GM12891 (cell line): ENCODE measurements around the gene ZDHHC22.

Source experiments
- DNase-seq: peaks from one replicate; pipeline ENCODE4 v3.0.0; 2011; ENCODE audit warnings: low spot score; ENCODE audit not compliant: insufficient read length
- FAIRE-seq: peaks from 2 replicates; lab custom pipeline; 2011; peaks lifted over from hg19 to GRCh38; lab: Jason Lieb, UNC
- PAX5 ChIP-seq: IDR thresholded peaks from 2 replicates; pipeline ENCODE4 v1.6.1; 2011; ENCODE audit warnings: low read length, moderate library complexity, mild to moderate bottlenecking; ENCODE audit not compliant: insufficient read depth, severe bottlenecking
- POLR2A ChIP-seq: IDR thresholded peaks from 2 replicates; pipeline ENCODE4 v1.6.1; 2011; ENCODE audit warnings: low read depth, low read length, control low read depth
- POLR2AphosphoS5 ChIP-seq: IDR thresholded peaks from 2 replicates; pipeline ENCODE4 v1.6.1; 2011; ENCODE audit warnings: low read depth, low read length, control low read depth
- POU2F2 ChIP-seq: IDR thresholded peaks from 2 replicates; pipeline ENCODE4 v1.6.1; 2011; ENCODE audit warnings: low read depth, mild to moderate bottlenecking, control low read depth, low read length, moderate library complexity
- SPI1 ChIP-seq: IDR thresholded peaks from 2 replicates; pipeline ENCODE4 v1.6.1; 2011; ENCODE audit warnings: low read depth, low read length, control low read depth
- TAF1 ChIP-seq: IDR thresholded peaks from 2 replicates; pipeline ENCODE4 v1.6.1; 2011; ENCODE audit warnings: low read depth, low read length, control low read depth

ZDHHC22 gene

GRCh38 chr14:77130386-77130785 is 11.2 kb downstream of the ZDHHC22 start:
- no peak for FAIRE-seq
- no peak for DNase-seq
- TF ChIP-seq POLR2AphosphoS5: no peak
- TF ChIP-seq TAF1: no peak
- TF ChIP-seq POU2F2: no peak
- TF ChIP-seq PAX5: no peak
- TF ChIP-seq POLR2A: no peak
- no peak for TF ChIP-seq SPI1

- DNase-seq (no peak), FAIRE-seq (no peak)
- TF ChIP-seq POLR2A: no peak
- TF ChIP-seq SPI1: no peak
- TF ChIP-seq TAF1: no peak
- TF ChIP-seq PAX5: no peak
- TF ChIP-seq POU2F2: no peak
- TF ChIP-seq POLR2AphosphoS5: no peak
Observed at GRCh38 chr14:77128414-77128891, 13.1 kb downstream of the ZDHHC22 start.

- FAIRE-seq (no peak), DNase-seq (no peak)
- no peak for TF ChIP-seq PAX5
- TF ChIP-seq SPI1: no peak
Observed at GRCh38 chr14:77126461-77126990, 15.1 kb downstream of the ZDHHC22 start.

GRCh38 chr14:77125823-77126325 is 15.7 kb downstream of the ZDHHC22 start:
- no peak for DNase-seq
- TF ChIP-seq POLR2A (no peak), SPI1 (no peak), POU2F2 (no peak)
- peak; percentile 55 for FAIRE-seq

GRCh38 chr14:77125281-77125801 is 16.2 kb downstream of the ZDHHC22 start:
- FAIRE-seq: peak; percentile 23
- no peak for DNase-seq

GRCh38 chr14:77124345-77125280 is 17.0 kb downstream of the ZDHHC22 start:
- TF ChIP-seq PAX5 (peak; percentile 26), POLR2A (0 out of 2 replicates have a peak, but pooled peaks have one; percentile 22), POLR2AphosphoS5 (no peak)
- FAIRE-seq: peak; percentile 91
- peak; percentile 78 for DNase-seq

More at GRCh38 chr14:77125281-77125801, 16.2 kb downstream of the ZDHHC22 start:
- TF ChIP-seq SPI1 (no peak), POU2F2 (no peak), PAX5 (no peak), POLR2A (no peak), POLR2AphosphoS5 (no peak), TAF1 (no peak)

- DNase-seq: no peak
- TF ChIP-seq POLR2A (no peak), SPI1 (no peak), POU2F2 (no peak), PAX5 (no peak), POLR2AphosphoS5 (no peak), TAF1 (no peak)
- FAIRE-seq: peak; percentile 87
Observed at GRCh38 chr14:77123381-77124325, 17.9 kb downstream of the ZDHHC22 start.

GRCh38 chr14:77122526-77123125 is 19.0 kb downstream of the ZDHHC22 start:
- TF ChIP-seq POLR2A (no peak), PAX5 (no peak), POLR2AphosphoS5 (no peak), POU2F2 (no peak), SPI1 (no peak), TAF1 (no peak)
- DNase-seq (no peak), FAIRE-seq (no peak)
